ENCODE measurements around the gene PTGIS.

DNA sequence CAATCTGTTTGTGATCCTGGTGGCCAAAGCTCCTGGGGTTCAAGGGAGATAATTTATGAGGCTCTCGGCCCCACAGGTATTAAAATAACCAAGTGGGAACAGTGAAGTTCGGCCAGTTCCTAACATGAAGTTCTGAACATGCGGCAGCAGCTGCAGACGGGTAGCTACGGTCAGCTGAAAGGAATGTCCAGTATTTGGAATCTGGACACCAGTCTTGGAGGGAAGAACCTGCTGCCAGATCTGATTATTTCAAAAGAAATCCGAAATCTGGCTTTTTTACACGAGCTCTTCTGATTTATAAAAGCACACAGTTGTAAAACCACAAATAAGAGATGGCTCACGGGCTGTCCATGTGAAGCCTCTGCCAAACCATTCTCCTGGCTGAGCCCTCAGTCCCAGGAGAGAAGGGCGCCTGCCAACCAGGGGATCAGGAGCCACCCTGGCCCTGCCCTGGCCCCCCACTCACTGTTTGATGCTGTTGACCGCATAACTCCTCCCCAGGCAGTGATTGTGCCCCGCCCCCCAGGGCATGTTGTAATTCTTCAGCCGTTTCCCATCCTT is 57.3 kb downstream of the PTGIS start:
- TF ChIP-seq, protein P1, sequence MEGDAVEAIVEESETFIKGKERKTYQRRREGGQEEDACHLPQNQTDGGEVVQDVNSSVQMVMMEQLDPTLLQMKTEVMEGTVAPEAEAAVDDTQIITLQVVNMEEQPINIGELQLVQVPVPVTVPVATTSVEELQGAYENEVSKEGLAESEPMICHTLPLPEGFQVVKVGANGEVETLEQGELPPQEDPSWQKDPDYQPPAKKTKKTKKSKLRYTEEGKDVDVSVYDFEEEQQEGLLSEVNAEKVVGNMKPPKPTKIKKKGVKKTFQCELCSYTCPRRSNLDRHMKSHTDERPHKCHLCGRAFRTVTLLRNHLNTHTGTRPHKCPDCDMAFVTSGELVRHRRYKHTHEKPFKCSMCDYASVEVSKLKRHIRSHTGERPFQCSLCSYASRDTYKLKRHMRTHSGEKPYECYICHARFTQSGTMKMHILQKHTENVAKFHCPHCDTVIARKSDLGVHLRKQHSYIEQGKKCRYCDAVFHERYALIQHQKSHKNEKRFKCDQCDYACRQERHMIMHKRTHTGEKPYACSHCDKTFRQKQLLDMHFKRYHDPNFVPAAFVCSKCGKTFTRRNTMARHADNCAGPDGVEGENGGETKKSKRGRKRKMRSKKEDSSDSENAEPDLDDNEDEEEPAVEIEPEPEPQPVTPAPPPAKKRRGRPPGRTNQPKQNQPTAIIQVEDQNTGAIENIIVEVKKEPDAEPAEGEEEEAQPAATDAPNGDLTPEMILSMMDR (IDR thresholded peaks at IDR 0.05): no peak
- TF ChIP-seq POLR2A (IDR thresholded peaks at IDR 0.05): no peak

Data from Peyer's patch (tissue), 4 donors.